HG03575 (cell line): ENCODE results near the gene NMNAT3.

Experiments
- ATAC-seq: cut with Tn5 transposase; IDR thresholded peaks from one replicate; pipeline ENCODE4 v1.9.1; 2021; ENCODE audit not compliant: unreplicated experiment, insufficient number of reproducible peaks, low FRiP score; ENCODE audit errors: extremely low read depth

The NMNAT3 gene

DNA sequence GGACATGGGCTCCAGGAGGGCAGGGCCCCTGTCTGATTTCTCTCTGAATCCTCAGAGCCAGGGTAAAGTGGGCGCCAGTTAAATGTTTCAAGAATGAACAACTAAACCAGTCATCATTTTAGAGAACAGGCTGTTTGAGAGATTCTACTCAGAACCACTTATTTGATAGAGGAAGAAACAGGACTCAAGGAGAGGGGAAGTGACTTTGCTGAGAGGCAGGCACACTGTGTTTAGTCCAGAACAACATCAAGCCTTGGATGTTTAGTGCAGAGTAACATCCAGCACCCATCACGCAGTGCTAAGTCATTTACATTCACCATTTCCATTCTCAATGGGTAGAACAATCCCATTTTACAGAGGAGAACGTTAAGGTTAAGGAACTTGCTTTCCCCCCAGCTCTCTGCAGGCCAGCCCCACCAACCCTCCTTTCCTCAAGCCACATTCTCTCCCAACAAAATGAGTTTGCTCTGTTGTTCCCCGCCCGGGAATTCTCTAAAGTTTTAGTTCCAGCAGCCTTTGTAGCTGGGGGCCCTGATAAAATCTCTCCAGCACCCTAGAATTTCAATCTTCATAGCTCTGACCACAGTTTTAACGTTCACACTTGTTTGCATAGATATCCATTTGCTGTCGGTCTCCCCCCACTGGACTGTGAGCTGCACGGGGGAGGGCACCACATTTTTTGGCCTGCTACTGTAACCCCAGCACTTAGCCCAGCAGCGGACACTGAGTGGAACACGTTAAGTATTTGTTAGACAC is 962 bp downstream of the NMNAT3 start:
- ATAC-seq = no peak

DNA sequence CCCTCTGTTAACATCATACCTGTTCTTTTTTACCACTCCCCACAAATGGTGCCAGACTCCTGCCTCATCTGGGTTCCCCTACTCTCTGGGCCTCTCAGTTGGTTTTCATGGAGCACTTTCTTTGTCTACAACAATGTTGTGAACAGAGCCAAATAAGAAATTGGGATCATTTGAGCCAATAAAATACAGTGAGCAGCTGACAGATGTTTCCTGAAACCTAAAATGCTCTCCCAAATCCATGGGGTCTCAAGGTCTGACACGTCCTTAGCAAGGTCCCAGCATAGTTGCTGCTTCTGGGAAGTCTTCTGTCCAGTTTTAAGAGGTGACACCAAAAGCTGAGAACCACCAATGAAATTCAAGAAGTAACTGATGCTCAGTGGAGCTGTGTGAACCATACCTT is 1.7 kb downstream of the NMNAT3 start:
- no peak for ATAC-seq

DNA sequence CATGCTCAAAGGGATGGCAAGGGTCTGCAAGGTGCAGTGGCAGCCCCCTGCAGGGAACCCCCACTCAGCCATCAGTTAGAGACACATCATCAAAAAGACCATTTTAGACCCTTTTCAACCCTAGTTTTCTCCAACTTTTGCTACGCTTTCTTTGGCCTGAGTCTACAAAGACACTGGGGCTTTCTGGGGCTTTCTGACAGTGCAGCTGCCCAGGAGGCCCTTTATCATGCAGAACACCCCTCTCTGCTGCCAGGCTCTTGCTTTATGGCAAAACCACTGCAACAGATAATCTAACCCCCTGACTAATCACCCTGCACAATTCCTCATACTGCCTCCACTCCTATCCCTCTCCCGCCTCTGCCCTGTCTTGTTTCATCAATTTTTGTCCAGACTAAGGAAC is 2.4 kb downstream of the NMNAT3 start:
- ATAC-seq = no peak

DNA sequence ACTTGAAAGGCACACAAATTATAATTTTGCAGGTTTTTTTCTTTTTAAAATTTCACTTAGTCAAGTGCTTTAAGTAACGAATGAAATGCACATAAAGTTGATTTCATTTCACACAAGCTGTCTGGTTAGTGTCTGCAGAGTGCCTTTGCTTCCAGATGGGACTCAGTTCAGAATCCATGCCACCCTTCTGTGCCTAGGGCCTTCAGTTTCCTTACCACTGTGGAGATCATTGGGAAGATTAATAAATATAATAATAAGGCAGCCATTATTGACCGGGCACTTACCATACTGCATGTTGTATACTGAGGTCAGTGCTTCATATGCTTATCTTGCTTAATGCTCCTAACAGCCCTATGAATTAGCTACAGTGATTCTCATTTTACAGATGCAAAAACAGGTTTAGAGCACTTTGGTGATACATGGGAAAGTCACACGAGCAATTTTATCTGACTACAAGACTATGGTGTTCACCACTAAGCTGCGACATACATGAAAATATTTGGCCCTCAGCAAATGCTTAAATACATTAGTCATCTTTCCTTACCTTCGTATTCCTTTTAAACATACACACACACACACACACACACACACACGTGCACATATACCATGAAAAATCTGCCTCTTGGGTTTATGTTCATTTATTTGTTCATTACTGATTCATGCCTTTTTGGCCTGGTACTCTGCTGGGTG is 3.1 kb downstream of the NMNAT3 start:
- ATAC-seq = no peak

DNA sequence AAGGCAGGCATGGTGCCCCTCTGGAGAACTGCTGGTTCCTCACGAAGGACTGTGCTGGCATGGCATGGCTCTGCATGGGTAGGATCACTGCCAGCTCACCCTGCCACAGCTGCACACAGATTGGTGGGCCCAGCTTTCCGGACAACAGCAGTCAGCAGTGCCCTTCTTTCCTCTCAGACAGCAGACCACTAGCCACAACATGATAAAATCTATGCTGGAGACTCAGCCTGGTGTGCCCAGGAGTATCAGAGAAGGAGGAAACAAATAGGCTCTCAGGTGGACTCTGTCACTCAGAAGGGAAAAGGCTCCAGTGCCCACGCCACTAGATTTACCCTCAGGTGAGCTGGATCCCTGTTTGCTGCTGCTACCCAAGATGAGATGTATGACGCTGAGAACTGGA is 4.9 kb downstream of the NMNAT3 start:
- no peak for ATAC-seq

DNA sequence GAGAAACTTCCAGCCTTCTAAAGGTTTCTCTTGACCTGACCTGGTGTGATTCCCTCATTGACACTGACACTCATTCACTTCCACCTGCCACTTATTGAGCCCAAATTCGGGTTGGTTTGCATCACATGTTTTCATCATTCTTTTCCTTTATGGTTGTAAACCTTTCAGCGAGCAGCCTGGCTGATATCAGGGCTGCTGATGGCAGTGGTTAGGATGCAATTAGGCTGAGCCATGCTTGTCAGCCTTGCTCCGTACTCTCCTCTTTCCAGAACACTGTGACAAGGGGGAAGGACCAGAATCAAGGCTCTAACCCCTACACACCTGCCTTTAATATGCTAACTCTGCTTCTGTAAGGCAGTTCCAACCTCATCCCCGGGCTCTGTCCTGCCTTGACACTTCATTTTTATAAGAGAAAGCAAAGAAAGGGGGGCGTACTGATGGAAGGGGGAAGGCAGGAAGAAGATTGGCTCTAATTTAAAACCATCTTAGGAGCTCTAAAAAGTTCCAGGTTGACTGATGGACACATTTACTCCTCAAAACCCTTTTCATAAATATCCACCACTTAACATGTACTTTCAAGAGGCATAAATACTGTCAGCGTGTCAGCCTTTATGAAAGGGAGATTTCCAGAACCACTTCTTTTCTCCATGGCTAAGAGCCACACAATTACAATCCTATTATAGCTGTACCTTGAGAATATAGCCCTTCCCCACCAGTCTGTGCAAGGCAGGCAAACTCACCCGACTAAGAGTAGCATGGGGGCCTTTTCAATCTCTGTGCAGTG is 5.7 kb downstream of the NMNAT3 start:
- ATAC-seq = no peak

DNA sequence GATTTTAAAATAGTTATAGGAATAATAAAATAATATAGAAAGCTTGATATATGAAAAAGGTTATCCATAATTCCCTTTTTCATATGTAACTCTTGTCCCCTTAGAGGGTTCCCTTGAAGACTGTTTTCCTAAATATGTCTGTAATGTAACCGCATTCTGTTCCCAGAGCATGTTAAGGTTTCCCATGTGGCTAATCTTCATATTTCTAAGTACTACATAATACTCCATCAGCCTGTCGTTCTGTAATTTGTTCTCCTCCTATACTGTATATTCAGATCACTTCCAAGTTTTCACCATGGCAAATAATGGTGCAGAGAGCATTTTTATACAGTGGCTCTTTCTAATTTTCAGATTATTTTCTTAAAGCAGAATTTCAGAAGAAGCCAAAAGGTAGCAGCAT is 6.7 kb downstream of the NMNAT3 start:
- ATAC-seq = no peak

DNA sequence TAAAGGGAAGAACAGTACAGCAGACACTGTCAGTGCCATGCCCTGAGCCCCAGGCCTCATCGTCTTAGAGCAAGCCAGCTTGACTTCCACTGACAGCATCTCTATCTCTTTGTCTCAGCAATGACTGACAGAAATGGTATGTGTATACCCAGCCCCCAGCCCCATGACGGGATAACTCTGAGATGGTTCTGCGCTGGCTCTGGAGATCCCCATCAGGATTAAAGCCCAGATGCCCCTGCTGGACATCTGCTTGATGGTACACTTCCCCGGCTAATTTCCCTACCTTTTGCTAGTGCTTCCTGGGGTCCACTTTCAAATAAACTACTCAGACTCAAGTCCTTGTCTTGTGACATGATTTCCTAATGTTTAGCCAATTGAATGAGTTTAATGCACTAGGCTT is 7.6 kb downstream of the NMNAT3 start:
- ATAC-seq = no peak

DNA sequence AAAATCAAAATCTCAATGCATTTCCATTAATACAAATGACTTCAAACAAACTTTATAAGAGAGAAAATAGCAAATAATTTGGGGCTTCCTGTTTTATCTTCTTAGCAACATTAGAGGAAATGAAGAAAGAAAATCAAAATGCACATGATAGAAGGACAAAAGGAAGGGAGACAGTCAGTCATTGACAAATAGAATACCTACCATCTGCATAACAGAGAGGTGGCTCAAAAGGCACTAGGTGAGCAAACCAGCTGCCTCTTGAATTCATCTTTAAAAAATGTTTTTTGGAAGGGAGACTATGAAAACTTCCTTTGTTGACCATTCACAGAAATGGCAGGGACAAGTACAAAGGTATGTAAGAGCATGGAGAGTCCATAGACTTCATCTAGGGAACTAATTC is 9.4 kb downstream of the NMNAT3 start:
- ATAC-seq = no peak

DNA sequence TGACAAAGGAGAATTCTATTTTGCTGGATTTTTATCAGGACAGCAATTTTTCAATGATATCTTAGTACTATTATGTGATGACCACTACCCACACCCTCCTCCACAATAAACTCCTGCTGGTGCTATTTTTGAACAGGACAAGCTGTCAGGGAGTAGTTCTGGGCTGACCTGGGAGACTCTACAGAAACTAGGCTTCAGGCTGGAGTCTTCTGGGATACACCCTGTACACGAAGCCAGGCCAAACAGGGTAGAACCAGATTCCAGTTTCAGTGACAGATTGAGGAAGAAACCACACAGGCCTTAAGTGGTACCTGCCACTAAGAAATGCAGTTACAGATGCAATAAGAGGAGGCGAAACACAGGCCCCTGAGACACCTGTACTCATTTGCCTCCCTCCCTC is 12.8 kb downstream of the NMNAT3 start:
- no peak for ATAC-seq

DNA sequence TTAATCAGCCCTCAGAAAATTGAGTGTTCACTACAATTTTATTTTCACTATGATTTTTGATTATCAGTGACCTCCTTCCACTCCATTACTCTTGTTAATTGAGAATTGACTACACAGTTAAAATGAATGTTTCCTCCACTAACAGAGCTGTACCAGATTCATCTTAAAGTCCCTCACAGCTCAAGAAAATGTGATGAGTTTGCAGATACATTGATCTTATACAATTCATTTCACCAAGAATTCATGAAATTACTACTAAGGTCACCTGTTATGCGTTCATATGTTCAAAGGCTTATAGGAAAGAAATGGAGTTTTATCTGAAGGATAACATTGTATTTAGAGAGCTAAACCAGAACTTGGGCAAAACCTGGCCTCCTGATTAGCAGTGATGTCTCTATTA is 17.5 kb downstream of the NMNAT3 start:
- ATAC-seq = no peak

DNA sequence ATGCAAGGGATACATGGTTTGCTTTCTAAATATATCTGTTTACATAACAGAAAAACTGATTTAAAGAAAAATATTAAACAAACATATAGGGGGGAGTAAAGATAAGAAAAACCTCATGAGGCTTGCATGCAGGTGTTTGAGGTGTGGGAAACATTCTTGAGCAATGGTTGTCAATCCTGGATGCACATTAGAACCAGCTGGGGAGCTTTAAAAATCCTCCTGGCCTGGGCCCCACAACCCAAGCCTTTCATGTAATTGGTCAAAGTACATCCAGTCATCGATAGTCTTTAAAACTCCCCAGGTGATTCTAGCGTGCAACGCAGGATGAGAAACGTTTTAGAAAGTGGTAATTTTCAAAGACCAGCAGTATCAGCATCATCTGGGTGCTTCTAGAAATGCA is 18.3 kb downstream of the NMNAT3 start:
- no peak for ATAC-seq

DNA sequence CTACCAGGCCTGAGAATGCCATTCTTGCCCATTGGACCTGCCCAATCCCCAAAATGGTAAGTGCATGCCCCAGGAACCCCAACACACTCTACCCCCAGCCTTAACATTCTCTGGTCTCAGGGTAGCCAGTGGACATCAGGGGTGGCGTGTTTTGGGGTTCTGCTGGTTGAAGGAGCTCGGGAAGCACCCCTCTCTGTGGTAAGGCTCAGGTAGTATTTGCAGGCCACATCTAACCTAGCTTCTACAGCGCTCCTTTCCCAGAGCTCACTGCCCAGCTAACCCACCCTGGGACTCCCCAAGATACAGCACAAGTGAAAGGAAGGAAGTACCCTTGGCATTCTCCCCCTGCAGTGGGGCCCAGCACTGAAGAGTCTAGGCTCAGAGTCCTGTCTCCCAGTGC is 19.8 kb downstream of the NMNAT3 start:
- no peak for ATAC-seq

DNA sequence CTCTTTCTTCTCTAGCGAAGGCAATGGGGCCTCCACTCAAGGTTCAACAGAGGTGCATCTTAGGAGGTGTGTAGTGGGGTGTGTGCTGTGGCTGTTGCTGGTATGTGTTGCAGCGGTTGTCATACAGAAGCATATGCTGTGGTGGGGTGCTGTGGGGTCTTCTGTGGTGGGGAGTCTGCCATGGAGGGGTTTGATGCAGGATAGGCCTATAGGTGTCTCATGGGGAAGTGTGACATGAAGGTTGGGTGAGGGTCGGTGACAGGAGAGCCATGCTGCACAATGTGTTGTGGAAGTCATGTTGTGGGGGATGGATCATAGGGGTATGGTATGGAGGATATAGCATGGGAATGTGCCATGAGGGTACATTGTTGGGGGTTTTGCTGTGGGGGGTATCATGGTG is 20.3 kb downstream of the NMNAT3 start:
- no peak for ATAC-seq

DNA sequence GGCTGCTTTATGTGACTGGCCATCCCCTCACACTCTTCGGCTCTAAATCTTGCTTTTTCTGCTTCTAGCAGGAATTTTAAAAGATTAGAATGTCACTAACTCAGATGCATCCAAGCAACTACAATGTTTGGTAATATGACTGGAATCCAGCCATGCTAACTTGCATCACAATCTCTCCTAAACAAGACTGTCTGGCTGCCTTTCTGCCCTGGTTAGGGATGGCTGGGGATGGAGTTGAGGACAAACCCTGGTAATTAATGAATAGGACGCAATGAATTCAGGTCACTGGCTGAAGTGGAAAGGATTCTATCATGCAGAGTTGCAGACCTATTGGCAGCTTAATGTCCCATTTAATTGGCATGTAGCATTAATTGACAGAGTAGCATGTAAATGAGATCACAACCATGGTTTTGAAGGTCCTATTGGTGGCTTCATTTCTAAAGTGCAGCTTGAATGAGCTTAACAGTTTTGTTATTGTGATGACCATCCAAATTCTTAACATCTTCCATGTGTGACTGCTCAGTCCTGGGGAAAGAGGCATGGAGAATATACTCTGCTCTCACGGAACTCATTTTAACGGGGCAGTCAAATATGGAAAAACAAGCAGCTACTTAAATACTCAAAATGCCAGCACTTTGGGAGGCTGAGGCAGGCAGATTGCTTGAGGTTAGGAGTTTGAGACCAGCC is 21.7 kb downstream of the NMNAT3 start:
- no peak for ATAC-seq

DNA sequence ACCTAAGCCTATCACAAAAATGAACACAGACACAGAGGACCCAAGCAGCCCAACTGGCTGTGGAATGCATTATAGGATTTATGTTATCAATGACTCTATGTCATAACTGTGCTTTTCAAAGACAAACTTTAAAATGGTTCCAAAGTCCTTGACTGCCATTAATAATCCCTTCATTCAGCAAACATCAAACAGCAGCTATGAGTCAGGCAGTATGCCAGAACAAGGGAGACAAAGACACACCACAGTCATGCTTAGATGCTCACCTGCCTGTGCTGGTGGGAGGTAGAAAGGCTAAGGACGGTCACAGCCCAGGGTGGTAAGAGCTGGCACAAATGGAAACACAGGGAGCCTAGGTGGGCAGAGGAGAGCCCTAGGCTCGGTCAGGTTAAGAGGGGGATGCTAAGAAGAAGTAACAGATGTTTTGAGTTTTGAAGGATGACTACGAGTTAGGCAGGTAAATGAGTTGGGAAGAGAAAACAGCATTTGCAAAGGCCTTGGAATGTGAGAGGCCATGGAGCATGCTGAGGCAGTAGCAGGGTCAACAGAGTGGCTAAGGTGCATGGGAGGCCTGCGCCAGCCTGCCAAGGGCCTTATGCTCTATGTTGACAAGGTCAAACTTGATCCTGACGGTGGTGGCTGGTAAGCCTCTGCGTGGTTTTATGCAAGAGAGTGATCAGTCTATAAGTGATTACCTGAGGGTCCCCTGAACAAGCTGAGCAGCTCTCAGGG is 23.0 kb downstream of the NMNAT3 start:
- ATAC-seq = no peak

DNA sequence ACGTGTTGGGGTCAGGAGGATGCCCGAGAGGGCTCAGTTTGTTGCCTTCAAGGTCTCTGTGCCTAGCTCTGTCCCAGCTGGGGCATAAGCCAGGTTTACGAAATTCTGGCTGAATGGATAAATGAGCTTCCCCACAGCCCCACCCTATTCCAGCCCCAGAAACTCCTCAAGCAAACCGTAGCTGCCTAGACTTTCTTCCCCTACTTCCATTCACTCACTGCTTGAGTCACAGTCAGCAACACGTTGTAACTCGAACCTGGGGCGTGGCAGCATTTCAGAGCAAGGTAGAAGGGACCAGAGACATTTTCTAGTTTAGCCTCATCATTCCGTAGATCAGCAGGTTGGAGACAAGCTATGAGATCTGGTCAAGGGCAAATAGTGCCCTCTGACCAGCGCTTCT is 24.2 kb downstream of the NMNAT3 start:
- ATAC-seq = no peak

DNA sequence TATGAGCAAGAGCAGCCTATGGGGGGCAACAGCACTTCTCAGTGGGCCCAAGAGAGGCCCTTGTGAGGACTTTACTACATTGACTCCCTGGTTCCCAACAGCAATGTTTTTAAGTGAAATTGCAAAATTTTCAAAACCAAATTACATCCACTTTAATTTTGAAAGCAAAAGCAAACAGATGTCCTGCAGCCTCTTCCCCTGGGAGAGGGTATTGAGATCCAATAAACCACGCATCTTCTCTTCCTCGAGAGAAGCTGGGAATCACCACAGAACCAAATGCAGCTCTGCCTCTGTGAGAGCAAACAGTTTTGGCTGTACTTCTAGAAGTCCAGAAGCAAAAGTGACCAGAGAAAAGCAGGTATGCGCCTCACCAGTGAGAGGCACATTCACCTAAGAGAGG is 25.2 kb downstream of the NMNAT3 start:
- no peak for ATAC-seq

DNA sequence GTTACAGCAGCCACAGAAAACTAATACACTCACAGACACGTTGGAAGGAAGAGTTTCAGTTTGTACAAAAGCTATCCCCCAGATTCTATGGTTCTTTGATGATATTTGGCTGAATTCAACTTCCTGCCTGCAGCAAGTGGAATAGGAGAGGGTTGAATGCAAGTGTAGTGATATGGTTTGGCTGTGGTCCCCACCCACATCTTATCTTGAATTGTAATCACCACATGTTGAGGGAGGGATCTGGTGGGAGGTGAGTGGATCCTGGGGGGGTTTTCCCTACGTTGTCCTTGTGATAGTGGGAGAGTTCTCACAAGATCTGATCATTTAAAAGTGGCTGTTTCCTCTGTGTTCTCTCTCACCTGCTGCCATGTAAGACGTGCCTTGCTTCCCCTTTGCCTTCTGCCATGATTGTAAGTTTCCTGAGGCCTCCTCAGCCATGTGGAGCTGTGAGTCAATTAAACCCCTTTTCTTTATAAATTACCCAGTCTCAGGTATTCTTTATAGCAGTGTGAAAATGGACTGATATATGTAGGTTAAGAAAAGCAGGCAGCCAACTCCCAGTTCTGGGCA is 29.8 kb downstream of the NMNAT3 start:
- no peak for ATAC-seq
